ENCODE data around the gene GID8. TPM values are rescaled to one million over a fixed set of nuclear protein-coding genes. Genes with fewer than 3 reads are reported as not detected.

Gene GID8
- total and polyA plus RNA-seq, 2 of the 4 experiments (the other 2 are of a cell fraction) = 21.5 to 33.9 TPM

DNA sequence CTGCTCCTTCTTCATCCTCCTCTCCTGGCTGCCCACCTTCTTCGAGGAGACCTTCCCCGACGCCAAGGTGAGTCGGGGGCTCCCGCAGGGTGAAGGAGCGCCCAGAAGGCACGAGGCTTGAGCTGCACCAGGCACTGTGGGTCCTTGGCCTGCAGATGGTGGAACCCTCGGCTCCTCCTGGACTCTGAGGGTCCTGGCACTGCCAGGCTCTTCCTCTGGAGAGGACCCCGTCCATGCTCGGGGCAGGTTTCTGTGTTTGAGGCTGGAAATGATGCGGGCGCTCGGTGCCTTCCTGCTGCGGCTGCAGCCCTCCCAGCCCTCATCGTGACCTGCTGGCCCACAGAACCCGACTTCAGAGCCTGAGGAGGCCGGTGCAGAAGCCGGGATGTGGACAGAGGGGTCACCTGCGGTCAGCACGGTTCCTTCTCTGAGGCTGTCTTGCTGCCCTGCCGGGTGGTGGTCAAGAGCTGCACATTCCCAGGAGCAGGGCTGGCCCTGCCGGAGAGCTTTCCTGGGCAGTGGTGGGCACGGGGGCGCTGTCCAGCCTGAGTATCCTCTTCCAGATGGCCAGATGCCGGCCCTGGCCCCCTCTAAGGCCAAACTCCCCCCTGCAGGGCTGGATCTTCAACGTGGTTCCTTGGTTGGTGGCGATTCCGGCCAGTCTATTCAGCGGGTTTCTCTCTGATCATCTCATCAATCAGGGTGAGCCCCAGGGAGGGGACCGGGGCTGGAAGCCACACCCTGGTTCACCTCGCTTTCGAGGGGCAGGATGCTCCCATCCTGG is 25.9 kb downstream of the GID8 start:
- WGBS, 2 experiments (ENCODE audit: extremely low coverage in 2 of 2, insufficient read length in 1 of 2) = 84% methylated on average over 19 of the region's 32 CpGs; no CpG with 5 or more reads in 1 of the 2 experiments
- intact Hi-C loops (cut with micrococcal nuclease) (no loop called here), dilution Hi-C loops (cut with HindIII; ENCODE audit: low sequenced_read_pairs, unreplicated experiment) (no loop called here), in situ Hi-C loops (cut with MboI; ENCODE audit: low sequenced_read_pairs) (no loop called here)
- Histone ChIP-seq H3K23ac (ENCODE audit: low read depth, low read length) (no peak overlapping the region), H3K4me1 (ENCODE audit: control insufficient read depth, insufficient read depth, low read length) (no peaks in the 10 kb centered on the region), H3K9me3 (ENCODE audit: control insufficient read depth, insufficient read depth, low read length) (no peaks in the 10 kb centered on the region), H3K79me1 (ENCODE audit: low read depth in 1 of 2, low read length in 2 of 2) (no peaks in the 10 kb centered on the region), H3K27me3 (ENCODE audit: control insufficient read depth, insufficient read depth, low read length) (peaks cover 18% of the 10 kb centered on the region; the same call in 1 of the 2 replicates), H3K9me1 (ENCODE audit: insufficient read depth, low read length) (no peaks in the 10 kb centered on the region), H4K5ac (ENCODE audit: low read depth, low read length) (no peak overlapping the region), H3K18ac (ENCODE audit: low read depth, low read length) (no peak overlapping the region), H2AFZ (replicated peaks; ENCODE audit: low read length, poor library complexity) (no peak overlapping the region), H2BK120ac (ENCODE audit: low read depth, low read length) (no peak overlapping the region), H2BK15ac (ENCODE audit: low read depth, low read length) (no peak overlapping the region), H3K14ac (replicated peaks; ENCODE audit: low read depth, low read length) (no peak overlapping the region), H2AK5ac (ENCODE audit: low read depth, low read length) (no peak overlapping the region), H2AK9ac (replicated peaks; ENCODE audit: low read depth, low read length, poor library complexity) (no peak overlapping the region), H3K36me3 (ENCODE audit: control insufficient read depth, insufficient read depth, low read length) (no peaks in the 10 kb centered on the region), H4K91ac (ENCODE audit: insufficient read depth, low read depth, low read length) (no peak overlapping the region), H3K27ac (ENCODE audit: insufficient read depth, low read length) (no peak overlapping the region), H4K8ac (ENCODE audit: low read depth in 2 of 2, low read length in 2 of 2) (no peak overlapping the region), H3K4me2 (ENCODE audit: low read depth, low read length) (no peak overlapping the region), H2BK5ac (ENCODE audit: low read depth, low read length, poor library complexity, severe bottlenecking) (no peak overlapping the region), H4K20me1 (ENCODE audit: insufficient read depth, low read length) (no peaks in the 10 kb centered on the region), H3K4me3 (ENCODE audit: insufficient read depth, low read depth, low read length) (no peak overlapping the region), H3K56ac (ENCODE audit: extremely low read depth, insufficient read depth, low read length) (no peak overlapping the region), H2BK20ac (ENCODE audit: low read depth, low read length) (no peak overlapping the region), H3K9ac (ENCODE audit: low read depth, low read length) (no peak overlapping the region), H3K4ac (ENCODE audit: low read depth, low read length) (no peak overlapping the region)
- ChIA-PET CTCF (no interaction called here), POLR2A (ENCODE audit: unreplicated experiment) (no interaction called here)
- TF ChIP-seq CTCF (conservative IDR thresholded peaks at IDR 0.05; ENCODE audit: low read depth, low read length) (no peak), ELK1 (IDR thresholded peaks at IDR 0.05; ENCODE audit: borderline replicate concordance, low read depth, low read length) (no peak), SMC3 (IDR thresholded peaks at IDR 0.05; ENCODE audit: low read depth, low read length) (no peak), RCOR1 (IDR thresholded peaks at IDR 0.05; ENCODE audit: insufficient replicate concordance, low read length) (no peak), RFX5 (IDR thresholded peaks at IDR 0.05; ENCODE audit: low read depth, low read length) (no peak), CEBPB (IDR thresholded peaks at IDR 0.05; ENCODE audit: low read depth, low read length) (no peak)
- ATAC-seq (ENCODE audit: low read depth) (no peak), DNase-seq (no peak)
- no TSS peak for BruUV-seq (replicated peaks)

Measured in IMR-90 (cell line).